ENCODE results near the gene INSIG2.

DNA sequence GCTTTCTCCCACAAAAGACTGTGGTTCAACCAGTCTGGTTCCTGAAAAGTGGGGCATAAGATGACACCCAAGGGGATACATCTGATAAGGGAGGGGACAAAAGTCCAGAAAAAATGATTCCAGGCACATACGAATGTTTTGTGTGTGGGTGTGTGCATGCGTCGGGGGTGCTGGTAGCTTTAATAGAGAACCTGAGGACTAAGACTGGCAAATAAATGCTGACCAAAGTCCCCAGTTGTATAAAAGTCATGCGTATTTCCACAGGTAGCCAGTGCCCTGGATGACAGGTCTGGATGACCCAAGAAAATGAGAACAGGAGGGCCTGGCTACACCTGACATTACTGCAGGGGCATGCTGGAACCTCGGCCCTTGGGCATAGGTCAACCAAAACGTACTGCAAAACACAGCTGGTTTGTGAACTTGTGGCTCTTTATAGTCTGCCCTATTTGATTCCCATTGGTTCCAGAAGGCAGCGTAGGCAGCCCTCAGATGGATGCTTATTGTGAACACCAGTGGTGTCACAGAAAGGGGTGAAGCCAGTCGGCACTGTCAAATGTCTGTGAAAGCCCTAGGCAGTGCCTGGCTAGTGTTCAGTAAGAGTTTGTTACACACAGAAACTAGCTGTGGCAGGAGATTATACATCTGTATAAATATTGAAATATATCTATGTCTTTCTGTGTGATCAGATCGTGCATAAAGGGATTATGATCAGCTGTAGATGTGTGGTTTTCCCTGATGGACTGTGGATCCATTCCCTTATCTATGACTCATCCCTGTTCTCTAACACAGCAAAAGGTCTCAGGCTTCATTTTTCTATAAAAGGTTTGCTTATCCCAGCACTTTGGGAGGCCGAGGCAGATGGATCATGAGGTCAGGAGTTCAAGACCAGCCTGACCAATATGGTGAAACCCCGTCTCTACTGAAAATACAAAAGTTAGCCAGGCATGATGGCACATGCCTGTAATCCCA lies 58.3 kb downstream of the INSIG2 start:
- TF ChIP-seq ZNF551 (CRISPR knock-in tag; IDR thresholded peaks at IDR 0.05) (no peak), CTCF (IDR thresholded peaks at IDR 0.05 in 2 of 3, conservative IDR thresholded peaks at IDR 0.05 in 1 of 3; ENCODE audit: insufficient read depth in 2 of 3, low read depth in 1 of 3, low read length in 3 of 3) (no peak), ZFX (CRISPR knock-in tag; IDR thresholded peaks at IDR 0.05) (no peak), SIRT6 (IDR thresholded peaks at IDR 0.05; ENCODE audit: low read depth, low read length) (no peak), EZH2 (IDR thresholded peaks at IDR 0.05; ENCODE audit: borderline replicate concordance, low read depth, low read length) (no peak), RFX5 (IDR thresholded peaks at IDR 0.05; ENCODE audit: low read depth, low read length) (no peak), ID3 (CRISPR knock-in tag; IDR thresholded peaks at IDR 0.05) (no peak), ID3 (tag; IDR thresholded peaks at IDR 0.05) (no peak), NFYB (IDR thresholded peaks at IDR 0.05; ENCODE audit: extremely low read depth, insufficient read length) (no peak)
